Measurements from ENCODE around the gene RAB22A. TPM values are rescaled to one million over a fixed set of nuclear protein-coding genes. Genes with fewer than 3 reads are reported as not detected.

The RAB22A gene
- total RNA-seq, 1 donor from 2014 or later: 15.5 TPM

GRCh38 chr20:58294497-58295455, 14.7 kb upstream of the RAB22A start:
- H3K9me3 Mint-ChIP-seq: no peaks in the 10 kb centered on the region
- H3K4me3 Mint-ChIP-seq: no peak overlapping the region
- H3K36me3 Mint-ChIP-seq (ENCODE audit: low read depth): no peaks in the 10 kb centered on the region
- no peak for TF ChIP-seq CTCF (conservative IDR thresholded peaks at IDR 0.05)
- DNase-seq (ENCODE audit: low read depth, low spot score): no peak
- H3K4me1 Mint-ChIP-seq: peaks cover 17% of the 10 kb centered on the region
- no peak overlapping the region for H3K27ac Mint-ChIP-seq (ENCODE audit: unreplicated experiment)
- H3K27me3 Mint-ChIP-seq (ENCODE audit: low read depth): no peaks in the 10 kb centered on the region

GRCh38 chr20:58296051-58296837, 13.3 kb upstream of the RAB22A start:
- no peak for DNase-seq (ENCODE audit: low read depth, low spot score)
- Mint-ChIP-seq H3K36me3 (ENCODE audit: low read depth) (no peaks in the 10 kb centered on the region), H3K9me3 (no peaks in the 10 kb centered on the region), H3K4me3 (no peak overlapping the region), H3K4me1 (peaks cover 17% of the 10 kb centered on the region), H3K27ac (ENCODE audit: unreplicated experiment) (no peak overlapping the region), H3K27me3 (ENCODE audit: low read depth) (no peaks in the 10 kb centered on the region)
- no peak for TF ChIP-seq CTCF (conservative IDR thresholded peaks at IDR 0.05)

GRCh38 chr20:58297394-58297793, 12.1 kb upstream of the RAB22A start:
- Mint-ChIP-seq H3K36me3 (ENCODE audit: low read depth) (no peaks in the 10 kb centered on the region), H3K4me1 (peaks cover 17% of the 10 kb centered on the region), H3K4me3 (no peak overlapping the region), H3K9me3 (no peaks in the 10 kb centered on the region), H3K27me3 (ENCODE audit: low read depth) (no peaks in the 10 kb centered on the region), H3K27ac (ENCODE audit: unreplicated experiment) (no peak overlapping the region)
- no peak for DNase-seq (ENCODE audit: low read depth, low spot score)
- TF ChIP-seq CTCF (conservative IDR thresholded peaks at IDR 0.05): no peak

GRCh38 chr20:58300321-58300720, 9.2 kb upstream of the RAB22A start:
- TF ChIP-seq CTCF (conservative IDR thresholded peaks at IDR 0.05): no peak
- Mint-ChIP-seq H3K36me3 (ENCODE audit: low read depth) (no peaks in the 10 kb centered on the region), H3K27me3 (ENCODE audit: low read depth) (no peaks in the 10 kb centered on the region), H3K4me3 (no peak overlapping the region), H3K4me1 (no peaks in the 10 kb centered on the region), H3K9me3 (no peaks in the 10 kb centered on the region), H3K27ac (ENCODE audit: unreplicated experiment) (no peak overlapping the region)
- DNase-seq (ENCODE audit: low read depth, low spot score): no peak

GRCh38 chr20:58303547-58303946, 6.0 kb upstream of the RAB22A start:
- no peaks in the 10 kb centered on the region for H3K27me3 Mint-ChIP-seq (ENCODE audit: low read depth)
- H3K9me3 Mint-ChIP-seq: no peaks in the 10 kb centered on the region
- no peak overlapping the region for H3K27ac Mint-ChIP-seq (ENCODE audit: unreplicated experiment)
- H3K4me3 Mint-ChIP-seq: no peak overlapping the region
- TF ChIP-seq CTCF (conservative IDR thresholded peaks at IDR 0.05): no peak
- no peaks in the 10 kb centered on the region for H3K36me3 Mint-ChIP-seq (ENCODE audit: low read depth)
- no peak for DNase-seq (ENCODE audit: low read depth, low spot score)
- H3K4me1 Mint-ChIP-seq: peaks cover 4% of the 10 kb centered on the region
